Activated CD4-positive, CD25-positive, alpha-beta regulatory T cell treated with anti-CD3 and anti-CD28 coated beads, Interleukin-2, amount 50 U/mL, for 72 hours (primary cell): Measurements from ENCODE around the gene MYPN.
"Not testable (repeated sequence)": the region's sequence is repeated elsewhere in the genome, so short reads cannot be mapped to it uniquely, and the experiment has no call there.

Source experiments
- DNase-seq: peaks from one replicate; pipeline ENCODE4 v3.0.0; 2021

Gene MYPN

DNA sequence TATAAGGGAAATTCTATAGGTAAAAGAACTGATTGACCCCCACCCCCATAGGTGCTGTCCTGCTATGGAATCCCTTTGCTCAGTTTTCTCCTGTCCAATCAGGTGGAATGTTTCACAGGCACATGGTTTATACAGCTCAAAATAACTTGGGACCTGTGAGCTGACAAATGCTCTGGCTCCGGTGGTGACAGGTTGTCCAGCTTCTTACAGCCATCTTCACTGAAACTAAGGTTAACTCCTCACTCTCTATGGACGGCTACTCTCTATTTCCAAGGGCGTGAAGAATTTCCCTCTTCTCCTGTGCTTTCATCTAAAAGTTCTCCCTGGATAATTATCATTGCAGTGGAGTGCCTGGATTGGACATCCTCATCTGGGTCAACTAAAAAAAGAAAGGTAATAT is at the start of gene MYPN:
Gene MYPN (plus strand): TSS at position 158 of the 400 bp plus-strand sequence. CDS start 11,951 bp downstream, outside the sequence.
- DNase-seq, result no peak

GRCh38 chr10:68067029-68067428 is 42.3 kb upstream of the MYPN start:
- DNase-seq, result no peak

- DNase-seq, result no peak
Measured at GRCh38 chr10:68067508-68067907, 41.8 kb upstream of the MYPN start.

- no peak for DNase-seq
Measured at GRCh38 chr10:68073631-68074030, 35.7 kb upstream of the MYPN start.

GRCh38 chr10:68074031-68074774 is 35.1 kb upstream of the MYPN start:
- no peak for DNase-seq

GRCh38 chr10:68074775-68075549 is 34.3 kb upstream of the MYPN start, which contains the start of gene HERC4:
TSS of gene HERC4 (minus strand) at chr10:68075283. CDS start at chr10:68073108, 2,175 bp downstream.
- peak; percentile 88 for DNase-seq

DNA sequence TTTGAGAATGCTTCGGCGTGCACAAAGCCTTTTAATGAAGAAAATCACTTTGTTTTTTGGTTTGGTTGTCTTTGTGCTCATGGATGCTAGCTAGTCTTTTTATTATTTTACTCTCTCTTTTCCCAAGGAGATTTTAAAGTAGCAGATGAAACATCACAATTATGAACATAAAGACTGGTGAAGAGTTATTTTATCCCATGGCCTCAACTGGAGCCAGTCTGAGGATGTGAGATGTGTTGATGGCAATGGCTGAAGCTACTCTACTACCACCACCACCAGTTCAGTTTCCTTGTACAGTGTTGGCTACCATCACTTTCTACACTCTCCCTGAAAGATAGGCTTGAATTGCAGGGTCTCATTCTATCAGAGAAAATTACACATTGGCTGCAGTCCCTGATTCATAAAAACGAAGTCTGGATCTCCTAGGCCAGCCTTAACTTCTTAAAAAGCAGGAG is 33.7 kb upstream of the MYPN start:
- no peak for DNase-seq

GRCh38 chr10:68076081-68076480 is 33.2 kb upstream of the MYPN start:
- not testable (repeated sequence) for DNase-seq

DNA sequence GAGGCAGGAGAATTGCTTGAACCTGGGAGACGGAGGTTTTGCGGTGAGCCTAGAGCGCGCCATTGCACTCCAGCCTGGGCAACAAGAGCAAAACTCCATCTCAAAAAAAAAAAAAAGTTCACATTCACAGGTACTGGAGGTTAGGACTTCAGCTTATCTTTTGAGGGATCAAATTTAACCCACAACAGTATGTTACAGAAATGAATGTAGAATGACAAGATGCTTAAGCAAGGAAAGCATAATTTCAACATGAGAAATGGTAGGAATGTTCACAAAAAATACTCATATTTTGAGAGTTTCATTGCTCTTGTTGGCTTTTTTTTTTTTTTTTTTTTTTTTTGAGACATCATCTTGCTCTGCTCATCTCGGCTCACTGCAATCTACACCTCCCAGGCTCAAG is 32.3 kb upstream of the MYPN start:
- no peak for DNase-seq

DNA sequence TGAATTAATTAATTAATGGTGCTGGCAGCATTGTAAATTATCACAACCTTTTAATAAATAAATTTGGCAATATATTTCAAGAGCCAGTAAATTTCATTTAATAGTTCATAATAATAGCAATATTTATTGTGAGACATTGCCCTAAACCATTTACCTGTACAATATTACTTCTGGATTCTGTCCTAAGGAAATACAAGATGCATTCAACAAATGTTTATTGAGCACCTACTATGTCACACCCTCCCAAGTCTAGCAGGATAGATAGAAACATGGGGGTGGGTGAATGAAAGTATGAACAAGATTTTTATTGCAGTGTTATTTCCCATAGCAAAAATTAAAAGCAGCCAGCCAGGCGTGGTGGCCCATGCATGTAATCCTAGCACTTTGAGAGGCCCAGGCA is 29.9 kb upstream of the MYPN start:
- DNase-seq, result no peak

DNA sequence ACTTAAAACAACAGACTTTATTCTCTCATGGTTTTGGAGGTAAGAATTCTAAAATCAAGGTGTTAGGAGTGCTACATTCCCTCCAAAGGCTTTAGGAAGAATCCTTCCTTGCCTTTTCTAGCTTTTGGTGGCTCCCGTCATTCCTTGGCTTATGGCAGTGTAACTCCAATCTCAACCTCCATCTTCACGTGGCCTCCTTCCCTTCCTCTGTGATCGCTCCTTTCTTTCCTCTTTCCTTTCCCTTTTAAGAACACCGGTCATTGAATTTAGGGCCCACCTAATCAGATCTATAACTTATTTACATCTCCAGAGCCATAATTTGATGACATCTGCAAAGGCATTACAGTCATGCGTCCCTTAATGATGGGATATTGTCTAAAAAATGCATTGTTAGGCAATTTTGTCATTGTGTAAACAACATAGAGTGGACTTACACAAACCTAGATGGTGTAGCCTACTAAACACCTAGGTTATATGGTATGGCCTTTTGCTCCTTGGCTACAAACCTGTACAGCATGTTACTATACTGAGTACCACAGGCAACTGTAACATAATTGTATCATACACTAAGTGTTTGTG is 28.3 kb upstream of the MYPN start:
- no peak for DNase-seq

DNA sequence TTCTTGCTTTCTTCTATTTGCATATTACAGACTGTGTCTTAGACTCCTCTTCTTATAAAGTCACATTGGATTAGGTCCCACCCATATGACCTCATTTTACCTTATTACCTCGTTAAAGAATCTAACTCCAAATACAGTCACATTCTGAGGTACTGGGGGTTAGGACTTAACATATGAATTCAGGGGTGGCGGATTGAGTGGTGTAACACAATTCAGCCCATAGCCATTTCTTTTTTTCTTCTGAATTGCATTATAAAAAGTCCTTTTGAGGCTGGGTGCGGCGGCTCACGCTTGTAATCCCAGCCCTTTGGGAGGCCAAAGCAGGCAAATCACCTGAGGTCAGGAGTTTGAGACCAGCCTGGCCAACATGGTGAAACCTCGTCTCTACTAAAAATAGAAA is 27.4 kb upstream of the MYPN start:
- DNase-seq, result no peak

DNA sequence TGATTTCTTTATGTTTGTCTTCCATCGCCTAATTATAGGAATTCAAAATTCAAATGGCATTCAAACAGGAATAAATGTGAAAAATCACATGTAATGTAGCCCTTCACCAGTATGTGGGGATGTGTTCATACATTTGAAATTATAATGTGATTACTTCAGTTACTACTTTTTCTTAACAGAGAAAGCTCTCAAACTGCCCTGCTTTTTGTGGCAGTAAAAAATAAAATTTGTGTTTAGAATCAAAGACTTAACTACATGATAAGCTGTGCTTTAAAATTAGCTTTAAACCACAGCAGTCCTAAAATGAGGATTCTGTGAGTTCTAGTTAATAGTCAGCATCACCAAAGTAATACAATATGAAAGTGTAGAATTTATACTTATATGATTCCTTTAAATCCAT is 26.4 kb upstream of the MYPN start:
- DNase-seq, result no peak

- DNase-seq, result no peak
Measured at GRCh38 chr10:68083953-68084352, 25.3 kb upstream of the MYPN start.

- DNase-seq, result no peak
Measured at GRCh38 chr10:68084469-68084868, 24.8 kb upstream of the MYPN start.

GRCh38 chr10:68086011-68086410 is 23.3 kb upstream of the MYPN start:
- DNase-seq, result no peak

GRCh38 chr10:68086910-68087684 is 22.2 kb upstream of the MYPN start:
- DNase-seq, result no peak

GRCh38 chr10:68087685-68088401 is 21.4 kb upstream of the MYPN start:
- DNase-seq, result no peak

DNA sequence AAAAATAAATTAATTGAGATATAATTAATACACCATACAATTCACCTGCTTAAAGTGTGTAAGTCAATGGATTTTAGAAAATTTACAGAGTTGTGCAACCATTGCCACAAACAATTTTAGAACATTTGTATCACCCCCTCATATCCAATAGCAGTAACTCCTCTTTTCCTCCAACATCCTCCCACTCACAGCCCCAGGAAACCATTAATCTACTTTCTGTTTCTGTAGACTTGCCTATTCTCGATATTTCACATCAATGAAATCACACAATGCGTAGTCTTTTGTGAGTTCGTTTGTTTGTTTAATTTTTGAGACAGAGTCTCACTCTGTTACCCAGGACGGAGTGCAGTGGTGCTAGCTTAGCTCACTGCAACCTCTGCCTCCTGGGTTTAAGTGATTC is 20.5 kb upstream of the MYPN start:
- no peak for DNase-seq

DNA sequence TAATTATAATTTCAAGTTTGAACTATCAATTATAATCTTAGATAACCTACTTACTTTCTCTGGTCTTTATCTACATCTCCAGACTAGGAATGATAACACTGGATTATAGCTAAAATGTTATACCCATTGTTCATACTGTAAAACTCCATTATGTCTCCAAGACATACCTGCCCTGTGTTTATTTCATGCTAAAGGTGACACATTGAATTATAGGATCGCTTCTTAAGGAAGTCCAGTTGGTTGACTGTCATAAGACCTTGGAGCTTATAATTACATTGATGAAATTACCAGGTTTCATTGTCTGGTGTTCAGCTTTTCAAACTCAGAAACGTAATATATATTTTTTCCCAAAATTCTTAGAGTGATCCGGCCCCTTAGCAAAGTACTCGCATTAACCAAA is 18.7 kb upstream of the MYPN start:
- no peak for DNase-seq

- DNase-seq, result no peak
Measured at GRCh38 chr10:68092512-68092911, 16.8 kb upstream of the MYPN start.

DNA sequence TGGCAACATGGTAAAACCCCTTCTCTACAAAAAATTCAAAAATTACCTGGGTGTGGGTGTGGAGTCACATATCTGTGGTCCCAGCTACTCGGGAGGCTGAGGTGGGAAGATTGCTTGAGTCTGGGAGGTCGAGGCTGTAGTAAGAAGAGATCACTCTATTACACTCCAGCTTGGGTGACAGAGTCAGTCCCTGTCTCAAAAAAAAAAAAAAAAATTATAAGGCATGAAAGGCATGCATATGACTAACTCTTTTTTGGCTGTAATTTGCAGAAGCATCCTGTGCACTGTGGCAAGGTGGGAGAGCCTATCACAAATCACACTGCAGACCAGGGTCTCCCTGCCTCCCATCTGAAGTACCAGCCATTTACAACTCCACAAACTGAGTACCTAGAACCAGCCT is 14.1 kb upstream of the MYPN start:
- no peak for DNase-seq
